Mesothelial cell of epicardium (in vitro differentiated cells): ENCODE data around the gene OPTC. TPM values are rescaled to one million over a fixed set of nuclear protein-coding genes. Genes with fewer than 3 reads are reported as not detected.

Experiments
- DNase-seq, 2 experiments: peaks; one replicate each; pipeline ENCODE4 v3.0.0; 2021; ENCODE audit warnings: low spot score in 2 of 2; ENCODE audit not compliant: unreplicated experiment in 2 of 2
- H3K27ac Mint-ChIP-seq: 2 replicates; pipeline ENCODE4 v1.8.0; 2021; ENCODE audit warnings: mixed read lengths
- H3K27me3 Mint-ChIP-seq: 2 replicates; pipeline ENCODE4 v1.8.0; 2021; ENCODE audit warnings: low read depth, mixed read lengths
- H3K36me3 Mint-ChIP-seq: 2 replicates; pipeline ENCODE4 v1.8.0; 2021; ENCODE audit warnings: mixed read lengths
- H3K4me1 Mint-ChIP-seq: 2 replicates; pipeline ENCODE4 v1.8.0; 2021; ENCODE audit warnings: mixed read lengths
- H3K4me3 Mint-ChIP-seq: 2 replicates; pipeline ENCODE4 v1.8.0; 2021; ENCODE audit warnings: mild to moderate bottlenecking, moderate library complexity, mixed read lengths
- H3K9me3 Mint-ChIP-seq: 2 replicates; pipeline ENCODE4 v1.8.0; 2021; ENCODE audit warnings: mixed read lengths
- CTCF ChIP-seq: fragments of 200-600 bp; sonication (generic); IDR thresholded peaks from one replicate; pipeline ENCODE4 v1.5.0; 2021; ENCODE audit warnings: antibody characterized with exemption; ENCODE audit not compliant: unreplicated experiment
- total RNA-seq: library from RNA; stranded (reverse); gene quantifications from 3 replicates; pipeline ENCODE4 v1.2.1, GENCODE V29; 2021

The OPTC gene
- total RNA-seq, 1 donor from 2014 or later: not detected

DNA sequence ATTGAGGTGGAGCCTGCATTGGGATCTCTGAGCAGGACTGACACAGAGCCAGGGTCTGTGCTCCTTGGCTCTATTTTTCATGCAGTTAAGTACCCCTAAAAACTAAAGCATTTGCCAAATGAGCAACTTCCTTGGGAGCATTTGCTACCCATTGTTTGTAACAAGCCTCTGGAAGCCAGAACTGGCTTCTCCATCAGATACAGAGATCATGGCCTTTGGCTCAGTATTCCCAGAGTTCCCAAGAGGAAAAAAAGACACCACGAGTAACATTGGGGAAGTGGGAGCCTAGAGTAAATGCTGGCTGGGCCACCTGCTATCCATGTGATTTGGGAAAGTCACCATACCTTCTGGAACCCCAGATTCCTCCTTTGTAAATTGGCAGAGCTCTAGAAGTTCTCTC, 44.8 kb downstream of the OPTC start:
- Mint-ChIP-seq H3K4me3 (no peak overlapping the region), H3K36me3 (no peaks in the 10 kb centered on the region), H3K4me1 (peaks cover 35% of the 10 kb centered on the region), H3K27me3 (no peaks in the 10 kb centered on the region), H3K27ac (no peak overlapping the region), H3K9me3 (no peaks in the 10 kb centered on the region)
- no peak for TF ChIP-seq CTCF
- DNase-seq: no peak

GRCh38 chr1:203539831-203540546, 46.0 kb downstream of the OPTC start:
- Mint-ChIP-seq H3K4me1 (peaks cover 33% of the 10 kb centered on the region), H3K4me3 (no peak overlapping the region), H3K36me3 (no peaks in the 10 kb centered on the region), H3K27ac (no peak overlapping the region), H3K9me3 (no peaks in the 10 kb centered on the region), H3K27me3 (no peaks in the 10 kb centered on the region)
- DNase-seq: no peak
- TF ChIP-seq CTCF: no peak

DNA sequence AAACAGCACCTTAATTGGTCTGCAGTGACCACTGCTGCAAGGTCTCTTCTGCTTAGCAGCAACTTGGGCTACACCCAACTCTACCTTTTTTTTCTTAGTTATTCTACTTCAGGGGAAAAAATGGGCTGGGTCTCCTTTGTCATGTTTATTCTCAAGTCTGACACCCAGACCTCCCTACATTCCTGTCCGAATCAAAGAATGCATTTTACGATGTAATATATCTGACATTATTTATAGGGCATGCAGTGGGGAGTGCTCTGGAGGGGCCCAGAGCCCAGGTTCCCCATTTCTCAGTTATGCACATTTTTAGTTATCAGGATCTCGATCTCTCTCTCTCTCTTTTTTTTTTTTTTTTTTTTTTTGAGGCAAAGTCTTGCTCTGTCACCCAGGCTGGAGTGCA, 50.5 kb downstream of the OPTC start:
- no peak for DNase-seq
- Mint-ChIP-seq H3K4me1 (peaks cover 51% of the 10 kb centered on the region), H3K27me3 (no peaks in the 10 kb centered on the region), H3K27ac (peak overlapping the region; percentile 95), H3K36me3 (no peaks in the 10 kb centered on the region), H3K9me3 (no peaks in the 10 kb centered on the region), H3K4me3 (no peak overlapping the region)
- TF ChIP-seq CTCF: no peak

- H3K27ac Mint-ChIP-seq: peak overlapping the region; percentile 95
- no peak for TF ChIP-seq CTCF
- H3K4me1 Mint-ChIP-seq: peaks cover 51% of the 10 kb centered on the region
- no peaks in the 10 kb centered on the region for H3K27me3 Mint-ChIP-seq
- H3K4me3 Mint-ChIP-seq: no peak overlapping the region
- H3K36me3 Mint-ChIP-seq: no peaks in the 10 kb centered on the region
- no peaks in the 10 kb centered on the region for H3K9me3 Mint-ChIP-seq
- DNase-seq: no peak
These were observed 51.2 kb downstream of the OPTC start for GRCh38 chr1:203544978-203545816.

DNA sequence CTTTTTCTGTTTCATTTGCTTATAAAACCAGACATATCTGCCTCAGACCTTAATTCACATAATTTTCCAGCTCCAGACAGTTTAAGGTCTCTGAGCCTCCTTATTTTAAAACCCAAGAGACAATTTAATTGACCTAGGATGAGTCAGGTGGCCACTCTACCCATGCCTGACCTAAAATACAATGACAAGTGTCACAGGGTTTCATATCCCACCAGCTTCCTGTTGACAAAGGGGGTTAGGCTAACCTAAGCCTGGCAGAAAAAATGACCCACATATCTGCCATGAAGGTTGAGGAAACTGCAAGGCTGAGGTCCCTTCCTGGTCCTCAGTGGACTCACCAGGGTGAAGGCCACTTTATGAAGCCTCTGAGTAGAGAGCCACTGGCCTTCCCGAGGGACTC, 52.3 kb downstream of the OPTC start:
- no peak for TF ChIP-seq CTCF
- H3K27ac Mint-ChIP-seq: peak overlapping the region; percentile 76
- DNase-seq: no peak
- H3K27me3 Mint-ChIP-seq: no peaks in the 10 kb centered on the region
- H3K4me1 Mint-ChIP-seq: peaks cover 51% of the 10 kb centered on the region
- H3K36me3 Mint-ChIP-seq: no peaks in the 10 kb centered on the region
- no peak overlapping the region for H3K4me3 Mint-ChIP-seq
- no peaks in the 10 kb centered on the region for H3K9me3 Mint-ChIP-seq
